ENCODE data around the gene CNN3.

Gene CNN3

GRCh38 chr1:94884106-94884505 lies 42.8 kb downstream of the CNN3 start:
- no peak overlapping the region for H3K4me3 ChIP-seq

GRCh38 chr1:94883691-94884090 lies 43.2 kb downstream of the CNN3 start:
- H3K4me3 ChIP-seq, result no peak overlapping the region
- DNase-seq (ENCODE audit: low read depth, low spot score), result no peak

More at GRCh38 chr1:94884106-94884505, 42.8 kb downstream of the CNN3 start:
- H3K9me3 ChIP-seq (ENCODE audit: low read depth, low read length), result no peaks in the 10 kb centered on the region
- no peak for DNase-seq (ENCODE audit: low read depth, low spot score)
- no peaks in the 10 kb centered on the region for H3K36me3 ChIP-seq (ENCODE audit: insufficient read depth, low read length)
- H3K27ac ChIP-seq, result no peak overlapping the region
- TF ChIP-seq EZH2 (IDR thresholded peaks at IDR 0.05), result no peak
- TF ChIP-seq POLR2AphosphoS5 (IDR thresholded peaks at IDR 0.05; ENCODE audit: borderline replicate concordance, low read depth, low read length), result no peak
- no peak for TF ChIP-seq FOXP2 (optimal IDR thresholded peaks at IDR 0.05; ENCODE audit: control extremely low read depth, extremely low read length, insufficient read depth)
- no peak overlapping the region for H3K9ac ChIP-seq (ENCODE audit: insufficient read length)

GRCh38 chr1:94878329-94878728 lies 48.6 kb downstream of the CNN3 start:
- TF ChIP-seq FOXP2 (optimal IDR thresholded peaks at IDR 0.05; ENCODE audit: control extremely low read depth, extremely low read length, insufficient read depth) (no peak), POLR2AphosphoS5 (IDR thresholded peaks at IDR 0.05; ENCODE audit: borderline replicate concordance, low read depth, low read length) (no peak), EZH2 (IDR thresholded peaks at IDR 0.05) (no peak)
- Histone ChIP-seq H3K27ac (no peak overlapping the region), H3K36me3 (ENCODE audit: insufficient read depth, low read length) (no peaks in the 10 kb centered on the region), H3K9me3 (ENCODE audit: low read depth, low read length) (no peaks in the 10 kb centered on the region), H3K9ac (ENCODE audit: insufficient read length) (no peak overlapping the region), H3K4me3 (no peak overlapping the region)
- no peak for DNase-seq (ENCODE audit: low read depth, low spot score)

More at GRCh38 chr1:94883691-94884090, 43.2 kb downstream of the CNN3 start:
- H3K36me3 ChIP-seq (ENCODE audit: insufficient read depth, low read length), result no peaks in the 10 kb centered on the region
- H3K27ac ChIP-seq, result no peak overlapping the region
- TF ChIP-seq EZH2 (IDR thresholded peaks at IDR 0.05), result no peak
- no peak for TF ChIP-seq FOXP2 (optimal IDR thresholded peaks at IDR 0.05; ENCODE audit: control extremely low read depth, extremely low read length, insufficient read depth)
- TF ChIP-seq POLR2AphosphoS5 (IDR thresholded peaks at IDR 0.05; ENCODE audit: borderline replicate concordance, low read depth, low read length), result no peak
- H3K9ac ChIP-seq (ENCODE audit: insufficient read length), result no peak overlapping the region
- H3K9me3 ChIP-seq (ENCODE audit: low read depth, low read length), result no peaks in the 10 kb centered on the region

- Histone ChIP-seq H3K27ac (no peak overlapping the region), H3K9ac (ENCODE audit: insufficient read length) (no peak overlapping the region)
Measured at GRCh38 chr1:94876362-94876761, 50.5 kb downstream of the CNN3 start.

GRCh38 chr1:94875794-94876193 lies 51.1 kb downstream of the CNN3 start:
- Histone ChIP-seq H3K9me3 (ENCODE audit: low read depth, low read length) (no peaks in the 10 kb centered on the region), H3K4me3 (no peak overlapping the region), H3K36me3 (ENCODE audit: insufficient read depth, low read length) (no peaks in the 10 kb centered on the region), H3K27ac (no peak overlapping the region), H3K9ac (ENCODE audit: insufficient read length) (no peak overlapping the region)
- TF ChIP-seq EZH2 (IDR thresholded peaks at IDR 0.05) (no peak), POLR2AphosphoS5 (IDR thresholded peaks at IDR 0.05; ENCODE audit: borderline replicate concordance, low read depth, low read length) (no peak), FOXP2 (optimal IDR thresholded peaks at IDR 0.05; ENCODE audit: control extremely low read depth, extremely low read length, insufficient read depth) (no peak)
- DNase-seq (ENCODE audit: low read depth, low spot score), result no peak

More at GRCh38 chr1:94876362-94876761, 50.5 kb downstream of the CNN3 start:
- no peak overlapping the region for H3K4me3 ChIP-seq
- H3K9me3 ChIP-seq (ENCODE audit: low read depth, low read length), result no peaks in the 10 kb centered on the region
- DNase-seq (ENCODE audit: low read depth, low spot score), result no peak
- no peak for TF ChIP-seq FOXP2 (optimal IDR thresholded peaks at IDR 0.05; ENCODE audit: control extremely low read depth, extremely low read length, insufficient read depth)
- TF ChIP-seq POLR2AphosphoS5 (IDR thresholded peaks at IDR 0.05; ENCODE audit: borderline replicate concordance, low read depth, low read length), result no peak
- TF ChIP-seq EZH2 (IDR thresholded peaks at IDR 0.05), result no peak
- H3K36me3 ChIP-seq (ENCODE audit: insufficient read depth, low read length), result no peaks in the 10 kb centered on the region

- Histone ChIP-seq H3K4me3 (no peak overlapping the region), H3K27ac (no peak overlapping the region)
- TF ChIP-seq POLR2AphosphoS5 (IDR thresholded peaks at IDR 0.05; ENCODE audit: borderline replicate concordance, low read depth, low read length) (no peak), EZH2 (IDR thresholded peaks at IDR 0.05) (no peak), FOXP2 (optimal IDR thresholded peaks at IDR 0.05; ENCODE audit: control extremely low read depth, extremely low read length, insufficient read depth) (no peak)
Measured at GRCh38 chr1:94874423-94874822, 52.5 kb downstream of the CNN3 start.

GRCh38 chr1:94873520-94874351 lies 53.2 kb downstream of the CNN3 start:
- no peak for TF ChIP-seq POLR2AphosphoS5 (IDR thresholded peaks at IDR 0.05; ENCODE audit: borderline replicate concordance, low read depth, low read length)
- no peak for TF ChIP-seq EZH2 (IDR thresholded peaks at IDR 0.05)
- no peak for TF ChIP-seq FOXP2 (optimal IDR thresholded peaks at IDR 0.05; ENCODE audit: control extremely low read depth, extremely low read length, insufficient read depth)

More at GRCh38 chr1:94874423-94874822, 52.5 kb downstream of the CNN3 start:
- H3K9me3 ChIP-seq (ENCODE audit: low read depth, low read length), result no peaks in the 10 kb centered on the region
- DNase-seq (ENCODE audit: low read depth, low spot score), result no peak
- no peak overlapping the region for H3K9ac ChIP-seq (ENCODE audit: insufficient read length)
- no peaks in the 10 kb centered on the region for H3K36me3 ChIP-seq (ENCODE audit: insufficient read depth, low read length)

GRCh38 chr1:94872771-94873495 lies 54.0 kb downstream of the CNN3 start:
- H3K4me3 ChIP-seq, result no peak overlapping the region
- H3K27ac ChIP-seq, result no peak overlapping the region
- TF ChIP-seq FOXP2 (optimal IDR thresholded peaks at IDR 0.05; ENCODE audit: control extremely low read depth, extremely low read length, insufficient read depth) (no peak), POLR2AphosphoS5 (IDR thresholded peaks at IDR 0.05; ENCODE audit: borderline replicate concordance, low read depth, low read length) (no peak), EZH2 (IDR thresholded peaks at IDR 0.05) (no peak)
- no peaks in the 10 kb centered on the region for H3K36me3 ChIP-seq (ENCODE audit: insufficient read depth, low read length)
- no peaks in the 10 kb centered on the region for H3K9me3 ChIP-seq (ENCODE audit: low read depth, low read length)
- no peak overlapping the region for H3K9ac ChIP-seq (ENCODE audit: insufficient read length)
- no peak for DNase-seq (ENCODE audit: low read depth, low spot score)

More at GRCh38 chr1:94873520-94874351, 53.2 kb downstream of the CNN3 start:
- H3K4me3 ChIP-seq, result no peak overlapping the region
- no peaks in the 10 kb centered on the region for H3K9me3 ChIP-seq (ENCODE audit: low read depth, low read length)
- no peaks in the 10 kb centered on the region for H3K36me3 ChIP-seq (ENCODE audit: insufficient read depth, low read length)
- no peak overlapping the region for H3K9ac ChIP-seq (ENCODE audit: insufficient read length)
- no peak overlapping the region for H3K27ac ChIP-seq
- no peak for DNase-seq (ENCODE audit: low read depth, low spot score)
